ENCODE data around the gene POLN. TPM values are rescaled to one million over a fixed set of nuclear protein-coding genes. Genes with fewer than 3 reads are reported as not detected.
"Not testable (repeated sequence)": the region's sequence is repeated elsewhere in the genome, so short reads cannot be mapped to it uniquely, and the experiment has no call there.

Gene POLN
- polyA plus RNA-seq, 3 donors, result 0.08 to 0.33 (median 0.28) TPM

DNA sequence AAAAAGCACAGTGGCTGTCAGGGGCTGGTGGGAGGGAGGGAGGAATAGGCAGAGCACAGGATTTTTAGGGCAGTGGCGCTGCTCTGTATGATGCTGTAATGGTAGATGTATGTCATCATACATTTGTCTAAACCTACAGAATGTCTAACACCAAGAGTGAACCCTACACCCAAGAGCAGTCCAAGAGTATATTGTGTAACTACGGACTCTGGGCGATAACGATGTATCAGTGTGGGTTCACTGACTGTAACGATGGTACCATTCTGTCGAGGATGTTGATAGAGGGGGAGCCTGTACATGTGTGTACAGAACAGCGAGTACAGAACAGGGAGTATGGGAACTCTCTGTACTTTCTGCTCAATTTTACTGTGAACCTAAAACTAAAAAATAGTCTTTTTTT is 76.5 kb downstream of the POLN start:
- no peaks in the 10 kb centered on the region for H3K27me3 ChIP-seq (ENCODE audit: control insufficient read depth in 2 of 2, insufficient read depth in 2 of 2, low read length in 2 of 2)
- intact Hi-C loops (cut with micrococcal nuclease), result no loop called here
- H3K36me3 ChIP-seq (replicated peaks in 1 of 2; ENCODE audit: control insufficient read depth in 1 of 2, insufficient read depth in 2 of 2, low read length in 2 of 2), result no peaks in the 10 kb centered on the region
- DNase-seq, result no peak
- Mint-ChIP-seq H3K4me1 (peaks cover 1% of the 10 kb centered on the region), H3K27me3 (ENCODE audit: low read depth in 3 of 3) (peaks cover 0 to 4% (median 2%) of the 10 kb centered on the region in 3 donors), H3K9me3 (no peaks in the 10 kb centered on the region), H3K36me3 (peaks cover 0 to 5% of the 10 kb centered on the region in 2 donors), H3K4me3 (no peak overlapping the region), H3K27ac (no peak overlapping the region)
- peaks cover 0 to 2% of the 10 kb centered on the region in 2 donors for H3K4me1 ChIP-seq (ENCODE audit: control insufficient read depth in 1 of 2, insufficient read depth in 2 of 2, low read length in 2 of 2)
- H3K9me3 ChIP-seq (replicated peaks in 1 of 2; ENCODE audit: control insufficient read depth in 1 of 2, insufficient read depth in 1 of 2, low read length in 2 of 2), result no peaks in the 10 kb centered on the region
- WGBS (ENCODE audit: insufficient coverage), result no CpG with 5 or more reads among the region's 7 CpGs
- no peaks in the 10 kb centered on the region for H4K20me1 ChIP-seq (ENCODE audit: insufficient read depth, low read length)
- no peak overlapping the region for H3K4me3 ChIP-seq (replicated peaks in 1 of 3; ENCODE audit: low read depth in 2 of 3, low read length in 3 of 3)
- no peak overlapping the region for H2AFZ ChIP-seq (ENCODE audit: insufficient read depth, low read depth, low read length, poor library complexity, severe bottlenecking)
- H3K27ac ChIP-seq (ENCODE audit: low read depth in 1 of 2, low read length in 2 of 2), result no peak overlapping the region
- H3K9ac ChIP-seq (ENCODE audit: insufficient read depth, low read length, poor library complexity, severe bottlenecking), result no peak overlapping the region
- H3K4me2 ChIP-seq (replicated peaks; ENCODE audit: extremely low read depth, low read length, poor library complexity, severe bottlenecking), result no peak overlapping the region
- TF ChIP-seq CTCF (IDR thresholded peaks at IDR 0.05), result no peak
- H3K79me2 ChIP-seq (ENCODE audit: insufficient read depth, low read length), result no peaks in the 10 kb centered on the region

- H3K27ac ChIP-seq (ENCODE audit: low read depth in 1 of 2, low read length in 2 of 2), result no peak overlapping the region
- TF ChIP-seq CTCF (IDR thresholded peaks at IDR 0.05), result no peak
- no peak overlapping the region for H3K4me2 ChIP-seq (replicated peaks; ENCODE audit: extremely low read depth, low read length, poor library complexity, severe bottlenecking)
- no peaks in the 10 kb centered on the region for H3K9me3 Mint-ChIP-seq
- no peaks in the 10 kb centered on the region for H3K27me3 ChIP-seq (ENCODE audit: control insufficient read depth in 2 of 2, insufficient read depth in 2 of 2, low read length in 2 of 2)
- no peaks in the 10 kb centered on the region for H3K36me3 ChIP-seq (replicated peaks in 1 of 2; ENCODE audit: control insufficient read depth in 1 of 2, insufficient read depth in 2 of 2, low read length in 2 of 2)
- no peak overlapping the region for H2AFZ ChIP-seq (ENCODE audit: insufficient read depth, low read depth, low read length, poor library complexity, severe bottlenecking)
- no peak overlapping the region for H3K4me3 Mint-ChIP-seq
- H3K36me3 Mint-ChIP-seq, result no peaks in the 10 kb centered on the region
- H3K79me2 ChIP-seq (ENCODE audit: insufficient read depth, low read length), result no peaks in the 10 kb centered on the region
- no peaks in the 10 kb centered on the region for H4K20me1 ChIP-seq (ENCODE audit: insufficient read depth, low read length)
- DNase-seq, result no peak
- peaks cover 0 to 4% (median 2%) of the 10 kb centered on the region in 3 donors for H3K27me3 Mint-ChIP-seq (ENCODE audit: low read depth in 3 of 3)
- intact Hi-C loops (cut with micrococcal nuclease), result no loop called here
- no peak overlapping the region for H3K9ac ChIP-seq (ENCODE audit: insufficient read depth, low read length, poor library complexity, severe bottlenecking)
- WGBS (ENCODE audit: insufficient coverage), result 92% methylated on average over 19 of the region's 19 CpGs
- no peaks in the 10 kb centered on the region for H3K4me1 Mint-ChIP-seq
- H3K9me3 ChIP-seq (replicated peaks in 1 of 2; ENCODE audit: control insufficient read depth in 1 of 2, insufficient read depth in 1 of 2, low read length in 2 of 2), result no peaks in the 10 kb centered on the region
- H3K4me3 ChIP-seq (replicated peaks in 1 of 3; ENCODE audit: low read depth in 2 of 3, low read length in 3 of 3), result no peak overlapping the region
- no peaks in the 10 kb centered on the region for H3K4me1 ChIP-seq (ENCODE audit: control insufficient read depth in 1 of 2, insufficient read depth in 2 of 2, low read length in 2 of 2)
- H3K27ac Mint-ChIP-seq, result peak overlapping the region in 1 of 7 donors; percentile 57
Measured at GRCh38 chr4:2163311-2163821, 78.6 kb downstream of the POLN start.

DNA sequence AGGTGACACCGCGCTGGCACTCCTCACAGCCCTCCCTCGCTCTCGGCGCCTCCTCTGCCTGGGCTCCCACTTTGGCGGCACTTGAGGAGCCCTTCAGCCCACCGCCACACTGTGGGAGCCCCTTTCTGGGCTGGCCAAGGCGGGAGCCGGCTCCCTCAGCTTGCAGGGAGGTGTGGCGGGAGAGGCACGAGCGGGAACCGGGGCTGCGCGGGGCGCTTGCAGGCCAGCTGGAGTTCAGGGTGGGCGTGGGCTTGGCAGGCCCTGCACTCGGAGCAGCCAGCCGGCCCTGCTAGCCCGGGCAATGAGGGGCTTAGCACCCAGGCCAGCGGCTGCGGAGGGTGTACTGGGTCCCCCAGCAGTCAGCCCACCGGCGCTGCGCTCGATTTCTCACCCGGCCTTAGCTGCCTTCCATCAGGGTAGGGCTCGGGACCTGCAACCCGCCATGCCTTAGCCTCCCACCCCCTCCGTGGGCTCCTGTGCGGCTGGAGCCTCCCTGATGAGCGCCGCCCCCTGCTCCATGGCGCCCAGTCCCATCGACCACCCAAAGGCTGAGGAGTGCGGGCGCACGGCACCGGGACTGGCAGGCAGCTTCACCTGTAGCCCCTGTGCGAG is 80.7 kb downstream of the POLN start:
- WGBS (ENCODE audit: insufficient coverage), result 96% methylated on average over 29 of the region's 40 CpGs

More for the DNA sequence above, 80.7 kb downstream of the POLN start:
- H3K27ac Mint-ChIP-seq; H3K9ac ChIP-seq (ENCODE audit: insufficient read depth, low read length, poor library complexity, severe bottlenecking); H3K9me3 ChIP-seq (replicated peaks in 1 of 2; ENCODE audit: control insufficient read depth in 1 of 2, insufficient read depth in 1 of 2, low read length in 2 of 2); H3K4me1 ChIP-seq (ENCODE audit: control insufficient read depth in 1 of 2, insufficient read depth in 2 of 2, low read length in 2 of 2); H3K79me2 ChIP-seq (ENCODE audit: insufficient read depth, low read length); H3K4me3 ChIP-seq (replicated peaks in 1 of 3; ENCODE audit: low read depth in 2 of 3, low read length in 3 of 3); H3K4me3 Mint-ChIP-seq; H3K4me1 Mint-ChIP-seq; H3K27me3 Mint-ChIP-seq (ENCODE audit: low read depth in 3 of 3); intact Hi-C loops (cut with micrococcal nuclease); H4K20me1 ChIP-seq (ENCODE audit: insufficient read depth, low read length); H3K27me3 ChIP-seq (ENCODE audit: control insufficient read depth in 2 of 2, insufficient read depth in 2 of 2, low read length in 2 of 2); H3K9me3 Mint-ChIP-seq; H3K36me3 Mint-ChIP-seq; DNase-seq; H2AFZ ChIP-seq (ENCODE audit: insufficient read depth, low read depth, low read length, poor library complexity, severe bottlenecking); H3K27ac ChIP-seq (ENCODE audit: low read depth in 1 of 2, low read length in 2 of 2); H3K36me3 ChIP-seq (replicated peaks in 1 of 2; ENCODE audit: control insufficient read depth in 1 of 2, insufficient read depth in 2 of 2, low read length in 2 of 2); H3K4me2 ChIP-seq (replicated peaks; ENCODE audit: extremely low read depth, low read length, poor library complexity, severe bottlenecking): not testable (repeated sequence)

All from CD14-positive monocyte (primary cell).